CD4-positive, alpha-beta T cell treated with Interleukin-6 at 100 ng/mL for 8 hours (primary cell): Measurements from ENCODE around the gene ME1.

Experiments
- DNase-seq: peaks from one replicate; pipeline ENCODE4 v3.0.0-alpha.2; 2020; ENCODE audit warnings: mixed read lengths, low spot score

Gene ME1

GRCh38 chr6:83190626-83191025 is 240.2 kb downstream of the ME1 start:
- DNase-seq = no peak

- DNase-seq = no peak
Measured at GRCh38 chr6:83188501-83188900, 242.3 kb downstream of the ME1 start.

GRCh38 chr6:83185096-83185495 is 245.8 kb downstream of the ME1 start:
- no peak for DNase-seq

GRCh38 chr6:83183082-83183828 is 247.6 kb downstream of the ME1 start:
- DNase-seq = no peak

- DNase-seq = no peak
Measured at GRCh38 chr6:83182114-83182513, 248.7 kb downstream of the ME1 start.

GRCh38 chr6:83180426-83180950 is 250.4 kb downstream of the ME1 start:
- DNase-seq = no peak

- DNase-seq = no peak
Measured at GRCh38 chr6:83176246-83176645, 254.6 kb downstream of the ME1 start.

- DNase-seq = no peak
Measured at GRCh38 chr6:83169511-83169910, 261.3 kb downstream of the ME1 start.

GRCh38 chr6:83169106-83169505 is 261.7 kb downstream of the ME1 start:
- DNase-seq = no peak

GRCh38 chr6:83168556-83168955 is 262.3 kb downstream of the ME1 start:
- DNase-seq = no peak

GRCh38 chr6:83167726-83168278 is 263.0 kb downstream of the ME1 start:
- DNase-seq = no peak
